Tibial nerve (tissue), 4 donors: ENCODE measurements around the gene PLXDC1.

Experiments used
- EP300 ChIP-seq, 2 donors: sonication (generic); formaldehyde crosslinking; IDR thresholded peaks; one replicate each; pipeline ENCODE4 v1.6.1; 2017; ENCODE audit warnings: antibody characterized with exemption in 2 of 2, mild to moderate bottlenecking in 1 of 2
- POLR2A ChIP-seq, 2 donors: fragments of 450-650 bp; IDR thresholded peaks; one replicate each; pipeline ENCODE4 v1.6.1; 2017; ENCODE audit warnings: antibody characterized with exemption in 2 of 2, mild to moderate bottlenecking in 2 of 2, moderate library complexity in 2 of 2
- TF ChIP-seq, protein P1 (sequence below), 5 experiments: fragments of 200-600 bp in 3 of 5; fragments of 450-650 bp in 2 of 5; sonication (generic) in 3 of 5; IDR thresholded peaks; one replicate each; pipeline ENCODE4 v1.5.1; 2016 to 2019; ENCODE audit warnings: antibody characterized with exemption in 5 of 5, mild to moderate bottlenecking in 3 of 5, moderate library complexity in 2 of 5

DNA sequence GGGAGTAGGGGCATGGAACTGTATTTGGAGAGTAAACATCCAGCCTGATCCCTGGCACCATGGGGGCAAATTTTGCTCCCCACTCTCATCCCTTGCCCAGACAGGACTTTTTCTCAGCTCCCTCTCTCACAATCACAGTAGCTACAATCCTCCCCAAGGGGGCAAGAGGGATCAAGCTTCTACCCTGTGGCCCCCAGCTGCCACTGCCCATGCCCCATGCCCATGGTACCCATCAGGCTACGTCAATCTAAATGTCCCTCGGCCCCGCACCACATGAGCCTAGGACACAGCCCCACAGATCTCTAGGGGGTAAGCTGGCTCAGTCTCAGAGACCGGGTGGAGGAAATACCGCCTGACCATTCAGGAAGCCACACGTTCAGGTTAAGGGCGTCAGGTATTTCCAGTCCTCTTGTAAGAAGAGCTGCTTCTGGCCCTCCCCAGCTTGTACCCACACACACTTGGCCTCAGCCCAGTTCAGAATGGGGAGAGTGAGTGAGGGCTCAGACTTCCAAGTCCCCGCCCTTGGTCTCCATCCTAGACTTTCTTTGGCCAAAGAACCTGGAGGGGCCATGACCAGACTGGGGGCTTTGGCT lies 44.2 kb upstream of the PLXDC1 start:
- TF ChIP-seq EP300 (IDR thresholded peaks at IDR 0.05) (no peak), POLR2A (IDR thresholded peaks at IDR 0.05) (no peak)
- TF ChIP-seq, protein P1, sequence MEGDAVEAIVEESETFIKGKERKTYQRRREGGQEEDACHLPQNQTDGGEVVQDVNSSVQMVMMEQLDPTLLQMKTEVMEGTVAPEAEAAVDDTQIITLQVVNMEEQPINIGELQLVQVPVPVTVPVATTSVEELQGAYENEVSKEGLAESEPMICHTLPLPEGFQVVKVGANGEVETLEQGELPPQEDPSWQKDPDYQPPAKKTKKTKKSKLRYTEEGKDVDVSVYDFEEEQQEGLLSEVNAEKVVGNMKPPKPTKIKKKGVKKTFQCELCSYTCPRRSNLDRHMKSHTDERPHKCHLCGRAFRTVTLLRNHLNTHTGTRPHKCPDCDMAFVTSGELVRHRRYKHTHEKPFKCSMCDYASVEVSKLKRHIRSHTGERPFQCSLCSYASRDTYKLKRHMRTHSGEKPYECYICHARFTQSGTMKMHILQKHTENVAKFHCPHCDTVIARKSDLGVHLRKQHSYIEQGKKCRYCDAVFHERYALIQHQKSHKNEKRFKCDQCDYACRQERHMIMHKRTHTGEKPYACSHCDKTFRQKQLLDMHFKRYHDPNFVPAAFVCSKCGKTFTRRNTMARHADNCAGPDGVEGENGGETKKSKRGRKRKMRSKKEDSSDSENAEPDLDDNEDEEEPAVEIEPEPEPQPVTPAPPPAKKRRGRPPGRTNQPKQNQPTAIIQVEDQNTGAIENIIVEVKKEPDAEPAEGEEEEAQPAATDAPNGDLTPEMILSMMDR (IDR thresholded peaks at IDR 0.05) = no peak
